Activated CD4-positive, alpha-beta memory T cell treated with anti-CD3 and anti-CD28 coated beads, Interleukin-2, amount 10 ng/mL, durations not matched to agents 7 days and 5 days (primary cell): Measurements from ENCODE around the gene MED10. TPM values are rescaled to one million over a fixed set of nuclear protein-coding genes. Genes with fewer than 3 reads are reported as not detected.

ENCODE experiments used
- CTCF ChIA-PET: fragments of 350-600 bp; sonication (Branson Sonifier 250); formaldehyde crosslinking; loops from one replicate; lab custom pipeline; 2021; ENCODE audit warnings: antibody characterized with exemption, inconsistent platforms; lab: Charles Lee
- POLR2A ChIA-PET: fragments of 350-600 bp; sonication (Branson Sonifier 250); formaldehyde crosslinking; loops from one replicate; lab custom pipeline; 2021; ENCODE audit warnings: antibody characterized with exemption; lab: Charles Lee
- DNase-seq: peaks from one replicate; pipeline ENCODE4 v3.0.0-alpha.2; 2020
- H3K27ac Mint-ChIP-seq: one replicate; pipeline ENCODE4 v1.8.0; 2021; ENCODE audit warnings: mild to moderate bottlenecking, mixed read lengths
- H3K27me3 Mint-ChIP-seq: one replicate; pipeline ENCODE4 v1.8.0; 2021; ENCODE audit warnings: mixed read lengths
- H3K36me3 Mint-ChIP-seq: one replicate; pipeline ENCODE4 v1.8.0; 2021; ENCODE audit warnings: low read depth, mixed read lengths
- H3K4me1 Mint-ChIP-seq: one replicate; pipeline ENCODE4 v1.8.0; 2021; ENCODE audit warnings: mixed read lengths
- H3K4me3 Mint-ChIP-seq: one replicate; pipeline ENCODE4 v1.8.0; 2021; ENCODE audit warnings: mild to moderate bottlenecking, mixed read lengths
- H3K9me3 Mint-ChIP-seq: one replicate; pipeline ENCODE4 v1.8.0; 2021; ENCODE audit warnings: mixed read lengths
- total RNA-seq, 2 experiments: library from RNA; stranded (reverse); gene quantifications; one replicate each; pipeline ENCODE4 v1.2.3, GENCODE V29; 2021

Gene MED10
- total RNA-seq, 2 experiments from 2014 or later, result 50.1 to 52.9 TPM

DNA sequence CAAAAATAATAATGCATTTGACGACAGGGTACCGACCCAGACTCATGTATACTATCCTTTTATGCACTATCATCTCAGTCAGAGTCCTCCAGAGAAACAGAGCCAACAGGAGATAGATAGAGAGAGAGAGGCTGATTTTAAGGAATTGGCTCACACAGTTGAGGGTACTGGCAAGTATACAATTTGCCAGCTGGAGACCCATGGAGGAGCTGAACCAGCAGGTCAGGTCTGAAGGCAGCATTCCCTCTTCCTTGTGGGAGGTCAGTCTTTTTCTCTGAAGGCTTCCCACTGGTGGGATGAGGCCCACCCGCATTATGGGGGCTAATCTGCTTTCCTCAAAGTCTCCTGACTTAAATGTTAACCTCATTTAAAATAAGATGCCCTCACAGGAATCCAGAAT lies 17.3 kb upstream of the MED10 start:
- no peak overlapping the region for H3K4me3 Mint-ChIP-seq

GRCh38 chr5:6395102-6395445 lies 16.7 kb upstream of the MED10 start:
- peaks cover 3% of the 10 kb centered on the region for H3K4me1 Mint-ChIP-seq
- POLR2A ChIA-PET, result no interaction called here
- peaks cover 4% of the 10 kb centered on the region for H3K27me3 Mint-ChIP-seq
- CTCF ChIA-PET, result no interaction called here
- no peak overlapping the region for H3K4me3 Mint-ChIP-seq
- no peaks in the 10 kb centered on the region for H3K9me3 Mint-ChIP-seq
- no peak for DNase-seq
- H3K36me3 Mint-ChIP-seq, result no peaks in the 10 kb centered on the region
- H3K27ac Mint-ChIP-seq, result no peak overlapping the region

More for the DNA sequence above, 17.3 kb upstream of the MED10 start:
- Mint-ChIP-seq H3K27ac (no peak overlapping the region), H3K27me3 (peaks cover 4% of the 10 kb centered on the region), H3K4me1 (peaks cover 3% of the 10 kb centered on the region), H3K9me3 (no peaks in the 10 kb centered on the region), H3K36me3 (no peaks in the 10 kb centered on the region)
- no peak for DNase-seq
- CTCF ChIA-PET, result no interaction called here
- POLR2A ChIA-PET, result no interaction called here

DNA sequence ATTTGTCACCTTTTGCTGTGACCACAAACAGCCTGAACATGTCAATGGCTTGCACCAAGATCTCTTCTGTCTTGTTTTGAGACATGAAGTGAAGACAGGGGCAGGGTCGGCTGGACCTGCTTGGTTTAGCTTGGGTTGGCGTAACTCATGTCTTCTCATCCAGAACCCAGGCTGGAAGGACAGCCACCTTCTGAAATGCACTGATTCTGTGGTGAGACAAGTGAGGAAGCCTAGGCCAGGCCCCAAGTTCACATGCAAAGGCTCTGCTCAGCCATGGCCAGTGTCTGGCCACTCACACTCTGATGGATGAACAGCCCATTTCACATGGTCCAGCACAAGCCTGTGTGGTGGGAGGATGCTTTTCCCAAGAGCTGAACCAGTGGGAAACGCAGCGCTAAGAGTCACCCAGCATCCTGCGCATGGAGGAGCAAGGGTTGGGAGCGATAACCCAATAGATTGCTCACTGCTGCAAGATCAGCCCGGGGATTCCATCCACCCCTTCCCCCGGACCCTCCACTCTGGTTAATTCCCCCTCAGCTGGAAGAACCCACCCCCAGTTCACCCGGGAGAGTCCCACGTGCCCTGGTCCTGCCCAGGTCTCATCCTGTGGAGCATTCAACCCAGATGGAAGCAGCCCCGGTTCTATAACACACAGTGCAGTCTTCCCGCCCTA lies 16.2 kb upstream of the MED10 start:
- peaks cover 1% of the 10 kb centered on the region for H3K27me3 Mint-ChIP-seq
- H3K9me3 Mint-ChIP-seq, result no peaks in the 10 kb centered on the region
- no peak overlapping the region for H3K4me3 Mint-ChIP-seq
- H3K36me3 Mint-ChIP-seq, result no peaks in the 10 kb centered on the region
- peaks cover 3% of the 10 kb centered on the region for H3K4me1 Mint-ChIP-seq
- DNase-seq, result no peak
- H3K27ac Mint-ChIP-seq, result no peak overlapping the region
- ChIA-PET POLR2A (no interaction called here), CTCF (no interaction called here)

GRCh38 chr5:6393596-6394194 lies 15.3 kb upstream of the MED10 start:
- Mint-ChIP-seq H3K27ac (no peak overlapping the region), H3K36me3 (no peaks in the 10 kb centered on the region), H3K27me3 (peaks cover 1% of the 10 kb centered on the region), H3K4me3 (no peak overlapping the region), H3K4me1 (peaks cover 3% of the 10 kb centered on the region), H3K9me3 (no peaks in the 10 kb centered on the region)
- ChIA-PET CTCF (no interaction called here), POLR2A (no interaction called here)
- no peak for DNase-seq

- no peaks in the 10 kb centered on the region for H3K36me3 Mint-ChIP-seq
- ChIA-PET POLR2A (no interaction called here), CTCF (no interaction called here)
- DNase-seq, result no peak
- H3K9me3 Mint-ChIP-seq, result no peaks in the 10 kb centered on the region
- peaks cover 1% of the 10 kb centered on the region for H3K27me3 Mint-ChIP-seq
- H3K4me3 Mint-ChIP-seq, result no peak overlapping the region
- no peak overlapping the region for H3K27ac Mint-ChIP-seq
- peaks cover 3% of the 10 kb centered on the region for H3K4me1 Mint-ChIP-seq
Observed at GRCh38 chr5:6392561-6392960, 14.2 kb upstream of the MED10 start.

- H3K27ac Mint-ChIP-seq, result no peak overlapping the region
Observed at GRCh38 chr5:6391151-6391550, 12.8 kb upstream of the MED10 start.

GRCh38 chr5:6389946-6390530 lies 11.7 kb upstream of the MED10 start:
- no peak overlapping the region for H3K27ac Mint-ChIP-seq
- H3K9me3 Mint-ChIP-seq, result no peaks in the 10 kb centered on the region
- no peak for DNase-seq
- no peaks in the 10 kb centered on the region for H3K36me3 Mint-ChIP-seq
- ChIA-PET CTCF (no interaction called here), POLR2A (no interaction called here)
- peaks cover 3% of the 10 kb centered on the region for H3K4me1 Mint-ChIP-seq
- no peak overlapping the region for H3K4me3 Mint-ChIP-seq
- H3K27me3 Mint-ChIP-seq, result peaks cover 12% of the 10 kb centered on the region

More at GRCh38 chr5:6391151-6391550, 12.8 kb upstream of the MED10 start:
- Mint-ChIP-seq H3K4me3 (no peak overlapping the region), H3K4me1 (peaks cover 3% of the 10 kb centered on the region), H3K36me3 (no peaks in the 10 kb centered on the region), H3K9me3 (no peaks in the 10 kb centered on the region), H3K27me3 (peaks cover 9% of the 10 kb centered on the region)
- ChIA-PET POLR2A (no interaction called here), CTCF (no interaction called here)
- no peak for DNase-seq

GRCh38 chr5:6389397-6389796 lies 11.1 kb upstream of the MED10 start:
- Mint-ChIP-seq H3K4me3 (no peak overlapping the region), H3K27ac (no peak overlapping the region), H3K9me3 (no peaks in the 10 kb centered on the region), H3K4me1 (peaks cover 3% of the 10 kb centered on the region), H3K27me3 (peaks cover 14% of the 10 kb centered on the region), H3K36me3 (no peaks in the 10 kb centered on the region)
- ChIA-PET CTCF (interaction anchor here (1.3 kb wide), 1 partner anchor 11 kb away, joined by 3 read pairs; no protein-coding TSS in a partner anchor), POLR2A (no interaction called here)
- no peak for DNase-seq

- H3K27me3 Mint-ChIP-seq, result peaks cover 14% of the 10 kb centered on the region
- ChIA-PET POLR2A (no interaction called here), CTCF (no interaction called here)
- H3K4me1 Mint-ChIP-seq, result no peaks in the 10 kb centered on the region
- no peaks in the 10 kb centered on the region for H3K9me3 Mint-ChIP-seq
- no peaks in the 10 kb centered on the region for H3K36me3 Mint-ChIP-seq
- H3K4me3 Mint-ChIP-seq, result no peak overlapping the region
- no peak for DNase-seq
- H3K27ac Mint-ChIP-seq, result no peak overlapping the region
Observed at GRCh38 chr5:6387970-6388369, 9.6 kb upstream of the MED10 start.

DNA sequence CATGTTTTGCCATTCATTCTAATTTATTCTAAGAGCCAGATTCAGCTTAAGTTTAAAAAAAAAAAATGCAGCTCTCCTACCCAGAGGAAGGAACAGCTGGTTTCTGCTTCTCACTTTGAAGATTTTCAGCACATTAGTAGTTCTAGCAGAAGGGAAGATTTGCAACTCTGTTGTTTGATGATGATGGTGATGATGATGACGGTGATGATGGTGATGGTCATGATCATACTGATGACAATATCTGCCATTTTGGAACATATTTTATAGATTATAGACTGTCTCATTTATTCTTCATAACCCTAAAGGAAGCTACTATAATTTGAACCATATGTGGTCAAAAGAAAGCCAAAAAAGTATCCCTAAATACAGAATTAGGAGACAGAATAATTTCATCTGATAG lies 7.9 kb upstream of the MED10 start:
- no peaks in the 10 kb centered on the region for H3K36me3 Mint-ChIP-seq
- CTCF ChIA-PET, result interaction anchor here (0.7 kb wide), 1 partner anchor 8 kb away, joined by 3 read pairs; the partner anchor contains the start of gene MED10
- H3K4me3 Mint-ChIP-seq, result no peak overlapping the region
- peaks cover 18% of the 10 kb centered on the region for H3K27me3 Mint-ChIP-seq
- no peaks in the 10 kb centered on the region for H3K9me3 Mint-ChIP-seq
- POLR2A ChIA-PET, result no interaction called here
- no peak overlapping the region for H3K27ac Mint-ChIP-seq
- H3K4me1 Mint-ChIP-seq, result no peaks in the 10 kb centered on the region
- DNase-seq, result no peak

- H3K4me3 Mint-ChIP-seq, result no peak overlapping the region
- H3K27ac Mint-ChIP-seq, result no peak overlapping the region
- POLR2A ChIA-PET, result no interaction called here
- CTCF ChIA-PET, result no interaction called here
- peaks cover 16% of the 10 kb centered on the region for H3K27me3 Mint-ChIP-seq
- no peaks in the 10 kb centered on the region for H3K4me1 Mint-ChIP-seq
- DNase-seq, result no peak
- no peaks in the 10 kb centered on the region for H3K36me3 Mint-ChIP-seq
- H3K9me3 Mint-ChIP-seq, result no peaks in the 10 kb centered on the region
Observed at GRCh38 chr5:6384856-6385255, 6.5 kb upstream of the MED10 start.

GRCh38 chr5:6383376-6383775 lies 5.0 kb upstream of the MED10 start:
- Mint-ChIP-seq H3K4me3 (no peak overlapping the region), H3K9me3 (no peaks in the 10 kb centered on the region), H3K27ac (no peak overlapping the region), H3K36me3 (peaks cover 3% of the 10 kb centered on the region), H3K4me1 (peaks cover 9% of the 10 kb centered on the region), H3K27me3 (peaks cover 16% of the 10 kb centered on the region)
- POLR2A ChIA-PET, result no interaction called here
- CTCF ChIA-PET, result no interaction called here
- DNase-seq, result no peak

DNA sequence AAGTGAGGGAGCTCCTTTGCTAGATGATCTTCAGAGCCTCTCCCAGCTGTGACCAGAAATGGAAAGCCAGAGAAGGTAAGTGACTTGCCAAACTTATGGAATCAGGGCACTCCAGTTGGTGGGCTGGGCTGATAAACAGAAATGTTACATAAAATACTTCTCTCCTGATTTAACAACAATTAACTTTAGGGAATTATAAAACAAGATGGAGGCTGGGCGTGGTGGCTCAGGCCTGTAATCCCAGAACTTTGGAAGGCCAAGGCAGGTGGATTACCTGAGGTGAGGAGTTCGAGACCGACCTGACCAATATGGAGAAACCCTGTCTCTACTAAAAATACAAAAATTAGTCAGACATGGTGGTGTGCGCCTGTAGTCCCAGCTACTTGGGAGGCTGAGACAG lies 899 bp upstream of the MED10 start:
- peak overlapping the region; percentile 94 for H3K4me3 Mint-ChIP-seq
- H3K4me1 Mint-ChIP-seq, result peaks cover 37% of the 10 kb centered on the region
- H3K27ac Mint-ChIP-seq, result peak overlapping the region; percentile 93
- ChIA-PET POLR2A (interaction anchor here (1.0 to 1.9 kb wide), 5 partner anchors 9 to 958 kb away, joined by 3 to 13 read pairs (median 8); partner anchors contain the start of genes NSUN2, SRD5A1 and TENT4A), CTCF (interaction anchor here (0.9 kb wide), 2 partner anchors 10 to 254 kb away, joined by 3 read pairs; partner anchors contain the start of genes NSUN2 and SRD5A1)
- no peak for DNase-seq
- H3K9me3 Mint-ChIP-seq, result no peaks in the 10 kb centered on the region
- peaks cover 34% of the 10 kb centered on the region for H3K36me3 Mint-ChIP-seq
- peaks cover 4% of the 10 kb centered on the region for H3K27me3 Mint-ChIP-seq
